Smooth muscle cell (in vitro differentiated cells): ENCODE measurements around the gene FSTL4. TPM values are rescaled to one million over a fixed set of nuclear protein-coding genes. Genes with fewer than 3 reads are reported as not detected.

Experiments
- DNase-seq: peaks from one replicate; lab custom pipeline; 2025; ENCODE audit not compliant: unreplicated experiment; lab: John Stamatoyannopoulos, UW
- H2AFZ ChIP-seq: fragments of 200-600 bp; sonication (generic); 2 replicates; pipeline ENCODE4 v1.6.0; 2016; ENCODE audit warnings: antibody characterized with exemption, low read depth, mild to moderate bottlenecking
- H3F3A ChIP-seq: fragments of 200-600 bp; sonication (generic); 2 replicates; pipeline ENCODE4 v1.6.0; 2017; ENCODE audit warnings: antibody characterized with exemption, low read depth
- H3K27ac ChIP-seq: fragments of 200-600 bp; sonication (generic); 2 replicates; pipeline ENCODE4 v1.5.1; 2016; ENCODE audit warnings: low read depth, mild to moderate bottlenecking
- H3K27me3 ChIP-seq: fragments of 200-600 bp; sonication (generic); 2 replicates; pipeline ENCODE4 v1.6.1; 2016; ENCODE audit warnings: low read depth, mild to moderate bottlenecking
- H3K36me3 ChIP-seq: fragments of 200-600 bp; sonication (generic); 2 replicates; pipeline ENCODE4 v1.5.1; 2016; ENCODE audit warnings: low read depth
- H3K4me1 ChIP-seq: fragments of 200-600 bp; sonication (generic); 2 replicates; pipeline ENCODE4 v1.5.1; 2016; ENCODE audit warnings: low read depth
- H3K4me2 ChIP-seq: fragments of 200-600 bp; sonication (generic); 2 replicates; pipeline ENCODE4 v1.6.0; 2016; ENCODE audit warnings: mild to moderate bottlenecking
- H3K4me3 ChIP-seq: fragments of 200-600 bp; sonication (generic); 2 replicates; pipeline ENCODE4 v1.5.1; 2016; ENCODE audit warnings: mild to moderate bottlenecking
- H3K79me2 ChIP-seq: fragments of 200-600 bp; sonication (generic); 2 replicates; pipeline ENCODE4 v1.6.0; 2016; ENCODE audit warnings: low read depth, mild to moderate bottlenecking
- H3K9ac ChIP-seq: fragments of 200-600 bp; sonication (generic); 2 replicates; pipeline ENCODE4 v1.6.0; 2016; ENCODE audit warnings: low read depth
- H3K9me3 ChIP-seq: fragments of 200-600 bp; sonication (generic); replicated peaks from 2 replicates; pipeline ENCODE4 v1.5.1; 2016; ENCODE audit warnings: low read depth
- H4K20me1 ChIP-seq: fragments of 200-600 bp; sonication (generic); 2 replicates; pipeline ENCODE4 v1.6.0; 2016; ENCODE audit warnings: low read depth
- CTCF ChIP-seq: fragments of 200-600 bp; sonication (generic); IDR thresholded peaks from 2 replicates; pipeline ENCODE4 v1.5.1; 2017; ENCODE audit warnings: borderline replicate concordance, mild to moderate bottlenecking, antibody characterized with exemption; ENCODE audit not compliant: insufficient read depth, poor library complexity, severe bottlenecking
- WGBS: methylation state at CpG from one replicate; pipeline ENCODE4 v1.1.7; 2016; ENCODE audit warnings: low lambda C conversion rate; 5-methylcytosine and 5-hydroxymethylcytosine counted together
- microRNA-seq: library from miRNA; unstranded; fragments of <30 nt; microRNA quantifications from one replicate; pipeline ENCODE4, GENCODE V29; 2016; ENCODE audit warnings: borderline number of aligned reads
- polyA plus RNA-seq: library from polyadenylated mRNA; unstranded; fragments of >200 nt; fragmentation: Nextera tagmentation; extraction: Ambion mirVana; gene quantifications from 2 replicates; pipeline ENCODE4 v1.2.1, GENCODE V29; 2016
- small RNA-seq: library from RNA; depleted of rRNA; stranded (forward); fragments of <200 nt; gene quantifications from one replicate; pipeline ENCODE3, GENCODE V24; 2014
- total RNA-seq: library from RNA; depleted of rRNA; stranded (reverse); fragments of >200 nt; gene quantifications from 2 replicates; pipeline ENCODE4 v1.2.3, GENCODE V29; 2014

FSTL4 gene
- total and polyA plus RNA-seq, 2 experiments from 2014 or later: 0.49 TPM; not detected in 1

GRCh38 chr5:133147815-133148567 lies 464.4 kb downstream of the FSTL4 start:
- H3K79me2 ChIP-seq: no peaks in the 10 kb centered on the region
- no peak overlapping the region for H3K27ac ChIP-seq
- no peaks in the 10 kb centered on the region for H3K9me3 ChIP-seq
- no peak for TF ChIP-seq CTCF
- H3K4me1 ChIP-seq: peaks cover 9% of the 10 kb centered on the region
- H3K27me3 ChIP-seq: no peaks in the 10 kb centered on the region
- no peak overlapping the region for H3K4me2 ChIP-seq
- no peaks in the 10 kb centered on the region for H4K20me1 ChIP-seq
- H2AFZ ChIP-seq: no peak overlapping the region
- H3K4me3 ChIP-seq: no peak overlapping the region
- WGBS: 93% methylated on average over 7 of the region's 7 CpGs
- no peak for DNase-seq
- no peaks in the 10 kb centered on the region for H3K36me3 ChIP-seq
- H3K9ac ChIP-seq: no peak overlapping the region
- no peaks in the 10 kb centered on the region for H3F3A ChIP-seq

GRCh38 chr5:133147411-133147810 lies 464.9 kb downstream of the FSTL4 start:
- no peak for TF ChIP-seq CTCF
- Histone ChIP-seq H3F3A (no peaks in the 10 kb centered on the region), H3K4me2 (no peak overlapping the region), H2AFZ (no peak overlapping the region), H3K4me1 (peaks cover 9% of the 10 kb centered on the region), H3K36me3 (no peaks in the 10 kb centered on the region), H3K4me3 (no peak overlapping the region), H3K27ac (no peak overlapping the region), H3K27me3 (no peaks in the 10 kb centered on the region), H3K9ac (no peak overlapping the region), H3K9me3 (no peaks in the 10 kb centered on the region), H4K20me1 (no peaks in the 10 kb centered on the region), H3K79me2 (no peaks in the 10 kb centered on the region)
- 80% methylated on average over 7 of the region's 7 CpGs for WGBS
- no peak for DNase-seq

Small RNA genes within 50 kb of the gene (microRNA-seq; reads per million reads assigned to microRNA genes)
- gene MIR1289-2: not detected

Small RNA genes within 50 kb of the gene (small RNA-seq; reads per million reads assigned to genes)
- not detected for gene MIR1289-2
